D721Med (cell line): ENCODE measurements around the gene ATAD5.
A peak's percentile ranks its signal among the peaks of the same experiment; 100 is the strongest.

ENCODE experiments used
- DNase-seq: peaks from one replicate; pipeline ENCODE4 v3.0.0; 2011; ENCODE audit warnings: low spot score; ENCODE audit not compliant: insufficient read length
- FAIRE-seq: peaks from 2 replicates; lab custom pipeline; 2011; peaks lifted over from hg19 to GRCh38; lab: Jason Lieb, UNC
- CTCF ChIP-seq: IDR thresholded peaks from 2 replicates; pipeline ENCODE4 v1.5.1; 2012; ENCODE audit warnings: mild to moderate bottlenecking, control low read depth; ENCODE audit not compliant: insufficient read depth; ENCODE audit errors: missing control alignments

Gene ATAD5

GRCh38 chr17:30831663-30832437, at the start of gene ATAD5:
Gene ATAD5, plus strand, starts transcription at chr17:30831966. Its CDS starts 382 bp downstream, at chr17:30832348.
- DNase-seq: peak; percentile 78
- no peak for TF ChIP-seq CTCF
- FAIRE-seq: no peak

GRCh38 chr17:30782206-30782605, 49.6 kb upstream of the ATAD5 start:
- no peak for DNase-seq
- FAIRE-seq: no peak
- TF ChIP-seq CTCF: no peak

DNA sequence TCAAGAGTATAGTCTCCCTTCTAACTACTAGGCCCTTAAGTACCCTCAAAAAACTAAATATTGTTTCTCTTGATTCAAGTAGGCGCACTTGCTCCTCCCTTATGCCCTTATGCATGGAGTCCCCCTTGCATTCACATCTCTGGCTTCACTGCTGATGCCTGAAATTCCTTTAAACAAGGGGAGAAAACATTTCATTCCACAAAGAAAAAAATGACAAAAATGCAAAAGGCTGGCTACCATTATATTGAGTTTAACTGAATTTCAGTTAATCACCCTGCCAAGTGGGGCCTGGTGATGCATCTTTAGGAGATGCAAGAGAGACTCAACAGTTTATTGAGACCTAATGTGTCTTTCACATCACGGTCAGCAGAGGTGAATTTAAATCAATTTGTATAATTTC, 42.8 kb upstream of the ATAD5 start:
- no peak for TF ChIP-seq CTCF
- DNase-seq (no peak), FAIRE-seq (no peak)

- no peak for TF ChIP-seq CTCF
- DNase-seq: no peak
- FAIRE-seq: no peak
These were observed 41.5 kb upstream of the ATAD5 start for GRCh38 chr17:30790279-30790678.

DNA sequence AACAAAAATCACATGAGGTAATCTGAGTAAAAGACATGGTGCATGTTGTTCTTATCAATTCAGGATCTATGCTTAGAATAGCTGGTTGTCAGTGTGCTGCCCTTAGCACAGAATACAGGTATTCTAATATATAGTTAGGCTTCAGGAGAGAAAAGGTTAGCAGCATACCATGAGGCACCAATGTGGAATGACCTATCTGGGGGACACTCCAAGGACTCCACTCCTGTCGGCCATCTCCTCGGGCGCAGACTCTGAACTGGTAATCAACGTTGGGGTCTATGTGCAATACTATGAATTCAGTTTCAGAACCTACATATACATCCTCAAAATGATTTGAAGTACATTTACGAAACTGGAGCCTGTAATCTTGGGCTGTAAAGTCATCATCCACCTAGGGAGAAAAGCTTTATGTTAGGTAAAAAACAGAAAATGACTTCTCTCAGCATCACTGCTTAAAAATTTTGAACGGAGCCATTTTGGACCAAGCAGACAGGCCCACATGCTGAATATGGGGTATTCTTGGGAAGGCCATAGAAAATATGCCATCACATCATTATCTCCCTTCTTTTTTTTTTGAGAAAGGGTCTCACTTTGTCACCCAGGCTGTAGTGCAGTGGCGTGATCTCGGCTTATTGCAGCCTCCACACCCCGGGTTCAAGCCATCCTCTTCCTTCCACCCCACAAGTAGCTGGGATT, 38.3 kb upstream of the ATAD5 start:
- DNase-seq: no peak
- FAIRE-seq: no peak
- no peak for TF ChIP-seq CTCF

DNA sequence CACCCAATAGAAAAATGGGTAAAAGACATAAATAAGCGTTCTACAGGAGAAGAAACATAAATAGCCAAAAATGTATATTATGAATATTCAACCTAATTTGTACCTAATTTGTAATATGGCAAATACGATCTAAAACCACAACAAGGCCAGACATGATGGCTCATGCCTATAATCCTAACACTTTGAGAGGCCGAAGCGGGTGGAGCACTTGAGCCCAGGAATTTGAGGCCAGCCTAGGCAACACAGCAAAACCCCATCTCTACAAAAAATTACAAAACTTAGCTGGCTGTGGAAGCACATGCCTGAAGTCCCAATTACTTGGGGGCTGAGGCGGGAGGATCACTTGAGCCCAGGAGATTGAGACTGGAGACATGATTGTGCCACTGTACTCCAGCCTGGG, 37.4 kb upstream of the ATAD5 start:
- FAIRE-seq: no peak
- DNase-seq: no peak
- TF ChIP-seq CTCF: no peak

DNA sequence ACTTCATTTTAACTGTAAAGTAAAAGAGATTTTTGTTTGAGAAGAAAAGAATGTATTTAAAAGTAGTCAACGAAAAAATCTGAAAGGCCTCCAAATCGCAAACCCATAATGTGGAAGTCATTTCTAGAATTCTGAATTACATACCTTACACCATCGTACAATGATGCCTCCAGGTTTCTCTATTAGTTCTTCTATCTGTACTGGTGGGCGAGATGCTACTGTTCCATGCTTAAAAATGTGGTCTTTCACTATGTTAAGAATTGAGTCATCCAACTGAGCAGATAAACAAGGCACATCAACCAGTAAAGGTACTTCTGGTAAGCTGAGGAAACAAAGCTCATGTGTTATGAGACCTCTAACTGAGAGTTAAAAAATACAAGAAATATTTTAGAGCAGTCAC, 35.8 kb upstream of the ATAD5 start:
- no peak for TF ChIP-seq CTCF
- FAIRE-seq (no peak), DNase-seq (no peak)
